Testis (tissue), 2 donors: Measurements from ENCODE around the gene ANTXRL.

Experiments
- POLR2A ChIP-seq: fragments of 450-650 bp; IDR thresholded peaks from one replicate; pipeline ENCODE4 v1.6.1; 2017; ENCODE audit warnings: antibody characterized with exemption, mild to moderate bottlenecking, moderate library complexity
- TF ChIP-seq, protein P1 (sequence below), 3 experiments: fragments of 450-650 bp in 2 of 3; fragments of 200-600 bp in 1 of 3; sonication (generic) in 1 of 3; IDR thresholded peaks; one replicate each; pipeline ENCODE4 v1.5.1; 2016 to 2019; ENCODE audit warnings: antibody characterized with exemption in 3 of 3, mild to moderate bottlenecking in 2 of 3, moderate library complexity in 1 of 3

DNA sequence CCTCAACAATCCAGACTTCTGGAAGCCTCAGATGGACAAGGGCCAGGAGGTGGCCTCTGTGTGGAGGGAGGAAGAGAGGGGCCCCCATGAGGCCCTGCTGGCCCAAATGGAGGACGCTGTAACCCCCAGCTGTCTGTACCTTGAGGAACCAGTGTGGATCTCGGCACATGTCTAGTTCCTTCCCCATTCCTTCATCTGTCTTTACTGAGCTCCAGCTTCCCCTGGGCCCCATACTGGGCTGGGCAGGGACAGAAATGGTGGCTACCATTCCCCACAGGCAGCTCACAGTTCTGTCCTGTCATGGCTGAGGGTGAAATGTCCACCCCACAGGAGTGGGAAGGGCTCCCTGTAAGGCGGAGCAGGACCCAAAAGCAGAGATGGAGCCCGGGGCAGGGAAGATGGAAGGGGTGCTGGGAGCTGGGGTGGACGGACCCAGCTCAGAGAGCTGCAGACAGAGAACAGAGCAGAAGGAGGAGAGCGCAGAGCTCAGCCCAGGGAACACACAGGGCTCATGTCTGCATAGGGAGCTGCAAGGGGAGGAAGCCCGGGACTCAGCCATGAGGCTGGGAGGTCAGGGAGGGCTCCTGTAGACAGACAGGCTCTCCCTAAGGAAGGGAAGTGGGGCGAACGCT lies 22.8 kb downstream of the ANTXRL start:
- TF ChIP-seq, protein P1, sequence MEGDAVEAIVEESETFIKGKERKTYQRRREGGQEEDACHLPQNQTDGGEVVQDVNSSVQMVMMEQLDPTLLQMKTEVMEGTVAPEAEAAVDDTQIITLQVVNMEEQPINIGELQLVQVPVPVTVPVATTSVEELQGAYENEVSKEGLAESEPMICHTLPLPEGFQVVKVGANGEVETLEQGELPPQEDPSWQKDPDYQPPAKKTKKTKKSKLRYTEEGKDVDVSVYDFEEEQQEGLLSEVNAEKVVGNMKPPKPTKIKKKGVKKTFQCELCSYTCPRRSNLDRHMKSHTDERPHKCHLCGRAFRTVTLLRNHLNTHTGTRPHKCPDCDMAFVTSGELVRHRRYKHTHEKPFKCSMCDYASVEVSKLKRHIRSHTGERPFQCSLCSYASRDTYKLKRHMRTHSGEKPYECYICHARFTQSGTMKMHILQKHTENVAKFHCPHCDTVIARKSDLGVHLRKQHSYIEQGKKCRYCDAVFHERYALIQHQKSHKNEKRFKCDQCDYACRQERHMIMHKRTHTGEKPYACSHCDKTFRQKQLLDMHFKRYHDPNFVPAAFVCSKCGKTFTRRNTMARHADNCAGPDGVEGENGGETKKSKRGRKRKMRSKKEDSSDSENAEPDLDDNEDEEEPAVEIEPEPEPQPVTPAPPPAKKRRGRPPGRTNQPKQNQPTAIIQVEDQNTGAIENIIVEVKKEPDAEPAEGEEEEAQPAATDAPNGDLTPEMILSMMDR (IDR thresholded peaks at IDR 0.05) = no peak
- TF ChIP-seq POLR2A = no peak
